RWPE1 (cell line): ENCODE data around the gene CLMN.

Experiments
- CTCF ChIA-PET: fragments of 350-600 bp; sonication (Branson Sonifier 250); formaldehyde crosslinking; extraction: SDS; loops from one replicate; lab custom pipeline; 2021; lab: Yijun Ruan, JAX
- POLR2A ChIA-PET: fragments of 400-600 bp; formaldehyde crosslinking; extraction: SDS; loops from one replicate; lab custom pipeline; 2020; ENCODE audit warnings: antibody characterized with exemption; ENCODE audit not compliant: low non-redundant PET; lab: Yijun Ruan, JAX
- DNase-seq: peaks from one replicate; pipeline ENCODE4 v3.0.0; 2012; ENCODE audit warnings: low spot score
- H3K27ac ChIP-seq: fragments of 450-650 bp; 2 replicates; pipeline ENCODE4 v1.5.1; 2017
- TF ChIP-seq, protein P1 (sequence below): fragments of 450-650 bp; conservative IDR thresholded peaks from 2 replicates; pipeline ENCODE4 v1.5.1; 2017; ENCODE audit warnings: low read depth, mild to moderate bottlenecking

CLMN gene, protein sequence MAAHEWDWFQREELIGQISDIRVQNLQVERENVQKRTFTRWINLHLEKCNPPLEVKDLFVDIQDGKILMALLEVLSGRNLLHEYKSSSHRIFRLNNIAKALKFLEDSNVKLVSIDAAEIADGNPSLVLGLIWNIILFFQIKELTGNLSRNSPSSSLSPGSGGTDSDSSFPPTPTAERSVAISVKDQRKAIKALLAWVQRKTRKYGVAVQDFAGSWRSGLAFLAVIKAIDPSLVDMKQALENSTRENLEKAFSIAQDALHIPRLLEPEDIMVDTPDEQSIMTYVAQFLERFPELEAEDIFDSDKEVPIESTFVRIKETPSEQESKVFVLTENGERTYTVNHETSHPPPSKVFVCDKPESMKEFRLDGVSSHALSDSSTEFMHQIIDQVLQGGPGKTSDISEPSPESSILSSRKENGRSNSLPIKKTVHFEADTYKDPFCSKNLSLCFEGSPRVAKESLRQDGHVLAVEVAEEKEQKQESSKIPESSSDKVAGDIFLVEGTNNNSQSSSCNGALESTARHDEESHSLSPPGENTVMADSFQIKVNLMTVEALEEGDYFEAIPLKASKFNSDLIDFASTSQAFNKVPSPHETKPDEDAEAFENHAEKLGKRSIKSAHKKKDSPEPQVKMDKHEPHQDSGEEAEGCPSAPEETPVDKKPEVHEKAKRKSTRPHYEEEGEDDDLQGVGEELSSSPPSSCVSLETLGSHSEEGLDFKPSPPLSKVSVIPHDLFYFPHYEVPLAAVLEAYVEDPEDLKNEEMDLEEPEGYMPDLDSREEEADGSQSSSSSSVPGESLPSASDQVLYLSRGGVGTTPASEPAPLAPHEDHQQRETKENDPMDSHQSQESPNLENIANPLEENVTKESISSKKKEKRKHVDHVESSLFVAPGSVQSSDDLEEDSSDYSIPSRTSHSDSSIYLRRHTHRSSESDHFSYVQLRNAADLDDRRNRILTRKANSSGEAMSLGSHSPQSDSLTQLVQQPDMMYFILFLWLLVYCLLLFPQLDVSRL

DNA sequence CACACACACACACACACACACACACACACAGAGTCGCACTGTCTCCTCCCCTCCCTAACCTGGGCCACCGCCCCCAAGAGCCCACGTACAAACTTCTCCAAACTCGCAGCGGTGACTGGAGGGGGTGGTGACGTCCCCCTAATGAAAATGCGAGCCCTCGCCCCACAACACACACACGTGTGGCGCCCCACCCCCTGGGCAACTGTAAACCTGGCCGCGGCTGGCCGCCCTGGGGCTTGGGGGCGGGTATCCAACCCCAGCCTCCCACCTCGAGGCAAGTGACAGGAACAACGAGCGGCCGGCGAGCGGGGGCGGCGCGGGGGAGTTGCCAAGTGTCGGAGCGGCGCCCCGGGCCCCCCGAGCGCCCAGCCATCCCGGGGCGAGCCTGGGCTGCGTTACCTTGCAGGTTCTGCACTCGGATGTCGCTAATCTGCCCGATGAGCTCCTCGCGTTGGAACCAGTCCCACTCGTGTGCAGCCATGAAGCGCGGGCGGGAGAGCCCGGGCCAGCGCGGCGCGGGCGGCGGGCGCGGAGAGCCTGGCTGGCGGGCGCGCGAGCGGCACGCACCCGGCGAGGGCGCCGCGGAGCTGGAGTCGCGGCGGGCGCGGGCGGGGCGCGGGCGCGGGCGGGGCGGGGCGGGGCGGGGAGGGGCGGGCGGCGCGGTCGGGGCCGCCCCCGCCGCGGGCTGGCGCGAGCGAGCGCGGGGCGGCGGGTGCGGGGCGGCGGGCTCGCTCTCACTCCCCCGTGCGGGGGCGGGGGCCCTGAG lies at the start of gene CLMN:
TSS of gene CLMN (minus strand) at position 597 of the 766 bp plus-strand sequence. CDS start at position 481, 116 bp downstream.
- peak; percentile 67 for DNase-seq
- POLR2A ChIA-PET: no interaction called here
- TF ChIP-seq, protein P1, sequence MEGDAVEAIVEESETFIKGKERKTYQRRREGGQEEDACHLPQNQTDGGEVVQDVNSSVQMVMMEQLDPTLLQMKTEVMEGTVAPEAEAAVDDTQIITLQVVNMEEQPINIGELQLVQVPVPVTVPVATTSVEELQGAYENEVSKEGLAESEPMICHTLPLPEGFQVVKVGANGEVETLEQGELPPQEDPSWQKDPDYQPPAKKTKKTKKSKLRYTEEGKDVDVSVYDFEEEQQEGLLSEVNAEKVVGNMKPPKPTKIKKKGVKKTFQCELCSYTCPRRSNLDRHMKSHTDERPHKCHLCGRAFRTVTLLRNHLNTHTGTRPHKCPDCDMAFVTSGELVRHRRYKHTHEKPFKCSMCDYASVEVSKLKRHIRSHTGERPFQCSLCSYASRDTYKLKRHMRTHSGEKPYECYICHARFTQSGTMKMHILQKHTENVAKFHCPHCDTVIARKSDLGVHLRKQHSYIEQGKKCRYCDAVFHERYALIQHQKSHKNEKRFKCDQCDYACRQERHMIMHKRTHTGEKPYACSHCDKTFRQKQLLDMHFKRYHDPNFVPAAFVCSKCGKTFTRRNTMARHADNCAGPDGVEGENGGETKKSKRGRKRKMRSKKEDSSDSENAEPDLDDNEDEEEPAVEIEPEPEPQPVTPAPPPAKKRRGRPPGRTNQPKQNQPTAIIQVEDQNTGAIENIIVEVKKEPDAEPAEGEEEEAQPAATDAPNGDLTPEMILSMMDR: no peak
- H3K27ac ChIP-seq: peak within 1 kb of the TSS; percentile 78
- CTCF ChIA-PET: interaction anchor here (0.6 to 0.7 kb wide), 3 partner anchors 152 to 360 kb away, joined by 3 read pairs; no protein-coding TSS in a partner anchor

DNA sequence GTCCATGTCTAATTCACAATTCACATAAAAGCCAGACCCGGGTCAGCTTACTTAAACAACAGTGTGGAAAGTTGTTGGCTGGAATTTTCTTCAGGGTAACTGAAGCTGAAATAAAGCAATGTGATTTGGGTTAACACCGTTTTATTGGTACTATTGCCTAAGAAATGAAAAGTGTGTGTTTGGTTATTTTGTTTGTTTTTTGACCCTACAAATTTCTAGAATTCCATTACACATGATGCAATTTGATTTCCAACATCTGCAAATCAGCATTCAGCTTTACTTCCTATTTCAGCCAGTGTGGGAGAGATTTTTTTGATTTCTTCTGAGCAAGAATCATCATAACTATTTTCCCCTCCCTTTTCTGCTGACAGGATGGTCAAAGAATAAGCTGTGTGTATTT lies 45.7 kb upstream of the CLMN start:
- no peak for DNase-seq
- no peak overlapping the region for H3K27ac ChIP-seq
- POLR2A ChIA-PET: no interaction called here
- CTCF ChIA-PET: interaction anchor here (0.6 kb wide), 2 partner anchors 35 to 1196 kb away, joined by 3 read pairs; no protein-coding TSS in a partner anchor
- TF ChIP-seq, protein P1: no peak

DNA sequence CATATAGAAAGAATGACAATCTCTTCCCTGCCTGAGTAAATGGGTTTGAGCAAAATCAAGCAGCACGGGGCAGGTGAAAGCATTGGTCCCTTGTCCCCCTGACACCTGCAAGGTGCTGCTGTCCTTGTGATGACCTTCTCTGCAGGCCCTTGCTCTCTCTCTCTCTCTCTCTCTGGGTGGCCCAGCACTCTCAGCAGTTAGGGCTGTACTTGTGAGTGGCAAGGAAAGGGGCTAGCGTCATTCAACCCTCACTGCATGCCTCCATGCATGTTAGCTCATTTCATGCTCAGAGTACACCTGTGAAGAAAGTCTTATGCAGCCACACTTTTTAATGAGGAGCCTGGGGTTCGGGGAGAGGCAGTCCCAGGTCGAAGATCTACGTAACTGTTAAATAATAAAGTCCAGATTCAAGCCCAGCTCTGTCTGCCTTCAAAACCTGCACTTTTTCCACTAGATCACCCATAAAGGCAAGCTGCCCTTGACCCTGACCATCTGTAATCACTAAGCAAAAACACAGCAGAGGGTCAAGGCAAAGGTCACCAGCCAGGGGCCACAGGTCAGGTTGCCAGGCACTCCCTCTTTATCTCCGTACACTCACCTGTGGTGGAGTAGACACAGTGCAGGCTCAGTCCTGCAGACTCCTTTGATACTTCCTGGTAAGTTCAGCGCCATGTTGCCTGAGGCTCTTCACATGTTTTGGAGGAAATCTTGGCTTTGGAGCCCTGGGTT lies 44.9 kb upstream of the CLMN start:
- H3K27ac ChIP-seq: no peak overlapping the region
- ChIA-PET POLR2A (no interaction called here), CTCF (no interaction called here)
- no peak for DNase-seq
- TF ChIP-seq, protein P1: no peak

DNA sequence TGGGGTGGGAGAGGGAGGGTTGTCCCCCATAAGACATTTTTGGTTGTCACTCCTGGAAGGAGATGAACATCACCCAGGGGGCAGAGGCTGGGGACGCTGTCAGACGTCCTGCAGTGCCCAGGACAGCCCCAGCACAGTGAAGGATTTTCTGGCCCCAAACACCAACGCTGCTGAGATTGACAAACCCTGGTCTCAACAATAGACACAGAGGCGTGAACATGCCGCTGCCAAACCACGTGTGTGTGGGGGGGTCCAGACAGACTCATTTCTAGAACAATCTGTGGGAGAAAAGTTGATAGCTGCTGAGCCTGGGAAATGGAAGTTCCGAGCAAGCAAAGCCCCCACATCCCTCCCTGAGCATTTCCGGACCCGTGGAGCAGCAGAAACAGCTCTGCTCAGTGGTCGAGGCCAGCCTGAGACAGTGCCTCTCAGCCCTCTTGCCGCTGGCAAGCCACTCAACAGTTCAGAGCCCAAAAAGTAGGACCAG lies 43.8 kb upstream of the CLMN start:
- TF ChIP-seq, protein P1: no peak
- H3K27ac ChIP-seq: no peak overlapping the region
- POLR2A ChIA-PET: no interaction called here
- CTCF ChIA-PET: no interaction called here
- no peak for DNase-seq

DNA sequence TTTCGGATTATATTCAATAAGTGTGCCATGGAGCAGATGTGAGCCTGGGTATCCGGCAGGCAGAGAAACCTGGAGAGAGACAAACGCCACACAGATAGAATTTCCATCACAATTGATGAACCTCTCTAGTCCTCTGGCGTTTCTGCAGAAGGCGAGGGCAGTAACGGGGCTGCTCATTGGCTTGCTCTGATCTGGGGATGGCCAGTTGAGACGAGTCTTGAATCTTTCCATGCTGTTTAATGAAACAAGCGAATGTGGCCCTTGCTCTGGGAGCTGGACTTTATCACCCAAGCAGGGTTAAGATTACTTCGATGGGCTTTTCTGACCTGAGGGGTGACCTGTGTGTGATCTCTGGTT lies 42.4 kb upstream of the CLMN start:
- H3K27ac ChIP-seq: no peak overlapping the region
- DNase-seq: no peak
- ChIA-PET CTCF (interaction anchor here (0.5 to 0.7 kb wide), 2 partner anchors 155 to 672 kb away, joined by 3 read pairs; no protein-coding TSS in a partner anchor), POLR2A (no interaction called here)
- TF ChIP-seq, protein P1: no peak
